ENCODE data around the gene OR2Y1.

GRCh38 chr5:180696116-180696515 is 43.7 kb downstream of the OR2Y1 start:
- no peak for TF ChIP-seq CTCF (IDR thresholded peaks at IDR 0.05; ENCODE audit: low read depth, low read length, poor library complexity, severe bottlenecking)
- TF ChIP-seq EZH2phosphoT487 (IDR thresholded peaks at IDR 0.05; ENCODE audit: borderline replicate concordance, low read length), result no peak

All from DOHH2 (cell line).